HCEC 1CT (cell line): ENCODE results near the gene RAB2B.
"Not testable (repeated sequence)": the region's sequence is repeated elsewhere in the genome, so short reads cannot be mapped to it uniquely, and the experiment has no call there.

Experiments used
- DNase-seq: peaks from one replicate; pipeline ENCODE4 v3.0.0-alpha.2; 2017

The RAB2B gene

DNA sequence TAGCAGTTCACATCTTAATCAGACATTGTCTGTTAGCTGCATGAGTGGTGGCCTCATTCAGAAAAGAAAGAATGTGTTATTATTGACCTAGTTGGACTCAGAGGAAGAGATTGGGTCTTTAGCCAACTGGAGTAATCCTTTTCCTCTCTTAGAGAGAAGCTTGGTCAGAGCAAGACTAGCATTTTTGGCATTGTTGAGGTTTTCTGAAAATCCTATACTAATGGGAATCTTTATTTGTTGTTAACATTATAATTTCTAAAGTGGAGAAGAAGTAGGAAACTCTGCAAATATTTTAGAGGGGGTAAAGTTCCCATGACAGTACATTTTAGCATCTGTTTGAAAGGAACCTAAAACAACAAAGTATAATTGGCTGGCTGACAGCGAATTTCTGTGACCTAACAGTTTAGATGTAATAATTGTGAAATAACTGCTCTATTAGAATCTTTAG, 9.9 kb upstream of the RAB2B start:
- peak; percentile 59 for DNase-seq

DNA sequence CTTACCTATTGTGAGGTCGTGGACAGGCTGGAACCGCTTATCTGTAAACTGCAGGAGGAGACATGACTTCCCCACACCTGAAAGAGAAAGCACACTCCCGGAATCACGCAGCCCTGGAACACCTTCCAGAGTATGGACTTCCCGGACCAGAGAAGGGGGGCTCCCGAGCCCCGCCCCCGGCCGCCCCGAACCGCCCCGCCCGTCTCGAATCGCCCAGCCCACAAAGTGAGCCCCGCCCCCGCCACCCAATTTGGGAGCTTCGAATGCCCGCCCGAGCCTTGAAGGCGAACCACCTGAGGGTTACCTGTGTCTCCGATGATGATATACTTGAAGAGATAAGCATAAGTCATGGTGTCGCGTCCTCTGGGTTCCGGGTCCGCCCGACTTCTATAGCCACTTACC, 235 bp downstream of the RAB2B start:
- no peak for DNase-seq

DNA sequence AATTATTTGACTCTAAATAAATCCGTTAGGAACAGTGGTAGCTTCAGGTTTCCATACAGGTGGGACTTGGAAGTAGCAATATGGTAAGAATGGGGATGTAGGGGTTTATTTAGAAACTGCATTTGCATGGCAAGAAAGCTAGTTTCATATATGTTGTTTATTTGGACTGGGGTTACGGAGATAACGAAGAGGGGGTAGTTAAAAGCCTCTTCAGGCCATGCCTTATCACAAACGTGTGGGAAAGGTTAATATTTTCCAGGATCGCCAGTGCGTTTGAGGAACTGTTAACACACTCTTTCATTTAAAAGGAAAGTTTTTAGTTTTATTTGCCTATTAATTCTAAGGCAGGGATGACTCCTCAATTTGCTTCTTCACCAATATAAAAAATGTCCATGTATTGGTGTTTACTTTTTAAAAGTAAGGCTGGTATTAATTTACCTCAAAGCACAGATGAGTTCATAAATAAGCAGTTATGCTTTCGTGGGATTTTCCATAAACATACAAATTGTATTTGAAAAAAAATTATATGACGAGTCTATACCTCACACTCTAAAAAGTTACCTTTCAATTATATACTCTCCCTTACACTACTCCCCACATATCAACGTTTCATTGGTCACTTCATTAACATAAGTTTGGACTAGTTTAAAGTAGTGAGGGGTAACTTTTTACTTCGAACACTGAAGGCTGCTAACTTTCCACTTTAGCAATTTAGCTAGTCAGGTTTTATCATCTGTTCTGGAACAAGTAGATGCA, 814 bp downstream of the RAB2B start:
- DNase-seq = no peak

DNA sequence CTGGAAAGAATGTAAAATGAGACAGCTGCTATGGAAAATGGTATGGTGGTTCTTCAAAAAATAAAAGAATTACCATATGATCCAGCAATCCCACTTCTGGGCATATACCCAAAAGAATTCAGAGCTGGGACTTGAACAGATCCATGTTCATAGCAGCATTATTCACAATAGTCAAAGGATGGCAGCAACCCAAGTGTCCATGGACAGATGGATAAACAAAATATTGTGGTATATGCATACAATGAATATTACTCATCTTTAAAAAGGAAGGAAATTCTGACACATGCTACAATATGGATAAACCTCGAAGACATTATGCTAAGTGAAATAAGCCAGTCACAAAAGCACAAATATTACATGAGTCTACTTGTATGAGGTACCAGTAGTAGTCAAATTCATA, 9.1 kb downstream of the RAB2B start:
- DNase-seq = peak; percentile 96

DNA sequence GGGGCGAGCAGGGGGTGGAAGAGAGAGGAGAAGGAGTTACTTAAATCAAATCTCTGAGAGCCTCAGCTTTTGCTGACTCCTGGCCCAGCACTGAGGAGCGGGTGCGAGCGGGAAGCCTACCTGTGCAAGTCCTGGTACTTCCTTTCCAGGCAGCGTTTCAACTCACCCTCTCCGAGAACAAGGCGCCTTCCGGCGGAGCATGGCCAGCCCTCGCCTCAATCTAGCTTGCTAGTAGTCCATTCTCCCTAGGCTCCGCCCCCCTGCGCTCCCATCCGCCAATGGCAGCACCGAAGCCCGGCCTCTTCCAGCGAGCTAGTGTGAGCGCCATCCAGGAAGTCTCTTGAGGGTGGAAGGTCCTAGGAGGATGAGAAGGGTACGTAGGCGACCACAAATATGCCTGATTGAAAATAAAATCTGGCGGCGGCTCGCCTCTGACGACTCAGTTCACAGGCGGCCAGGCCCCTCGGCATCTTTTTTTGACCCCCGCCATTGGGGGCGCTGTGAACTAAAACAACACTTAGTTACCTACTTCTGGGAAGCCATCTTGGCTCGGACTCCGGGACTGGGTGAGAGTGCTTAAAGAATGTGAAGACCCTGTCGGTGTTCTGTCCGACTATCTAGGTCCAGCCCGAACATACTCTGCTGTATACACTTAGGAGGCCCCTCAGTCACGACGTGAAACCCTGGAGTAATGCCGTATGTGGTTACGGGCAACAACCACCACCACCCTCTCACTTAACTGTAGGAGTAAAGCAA, 20.7 kb downstream of the RAB2B start, which contains the start of gene CHD8:
TSS of gene CHD8 (minus strand) at position 212 of the 756 bp plus-strand sequence. CDS start 24,480 bp downstream, outside the sequence.
- peak; percentile 100 for DNase-seq

DNA sequence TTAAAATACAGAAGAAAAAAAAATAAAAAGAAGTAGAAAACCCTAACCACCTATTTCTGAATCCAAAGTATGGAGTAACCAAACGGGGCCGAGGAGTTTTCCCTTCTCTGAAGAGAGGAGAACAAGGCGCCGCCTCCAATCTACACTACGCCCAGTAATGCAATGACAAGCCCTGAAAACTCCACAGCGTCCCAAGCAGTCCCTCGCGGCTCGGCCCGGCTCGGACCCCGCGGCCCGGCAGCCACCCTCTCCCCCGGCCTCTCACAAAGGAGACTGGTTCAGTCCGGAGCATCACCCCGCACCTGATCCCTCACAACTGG, 21.2 kb downstream of the RAB2B start:
- DNase-seq = peak; percentile 31

DNA sequence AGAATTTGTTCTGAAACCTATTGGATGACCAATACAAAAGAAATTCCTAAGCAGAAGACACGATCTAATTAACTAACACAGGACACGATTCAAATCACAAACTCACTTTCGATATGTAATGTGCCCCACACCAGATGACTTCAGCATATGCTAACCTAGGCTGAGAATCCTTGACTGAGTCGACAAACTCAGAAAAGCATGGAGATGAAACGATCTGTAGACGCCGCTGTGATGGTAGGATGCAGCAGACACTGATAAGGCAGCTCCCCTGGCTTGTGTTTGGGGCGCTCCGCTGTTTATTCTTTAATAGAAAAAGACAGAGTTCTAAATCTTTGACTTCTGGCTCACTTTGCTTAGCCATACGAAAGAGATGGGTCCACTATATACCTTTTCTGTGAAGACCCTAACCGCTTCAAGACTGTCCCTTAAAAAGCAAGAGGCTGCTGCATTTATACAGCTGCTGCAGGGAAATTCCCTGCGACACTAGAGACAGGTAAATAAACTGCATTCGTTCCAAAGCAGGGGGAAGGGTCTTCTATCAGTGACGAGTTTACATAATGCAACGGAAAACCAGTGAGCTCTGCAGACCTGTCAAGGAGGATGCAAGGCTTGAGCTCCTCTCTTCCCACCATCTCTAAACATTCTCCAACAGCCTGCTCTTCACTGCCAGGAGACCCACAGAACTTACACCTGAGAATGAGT, 21.8 kb downstream of the RAB2B start:
- no peak for DNase-seq

DNA sequence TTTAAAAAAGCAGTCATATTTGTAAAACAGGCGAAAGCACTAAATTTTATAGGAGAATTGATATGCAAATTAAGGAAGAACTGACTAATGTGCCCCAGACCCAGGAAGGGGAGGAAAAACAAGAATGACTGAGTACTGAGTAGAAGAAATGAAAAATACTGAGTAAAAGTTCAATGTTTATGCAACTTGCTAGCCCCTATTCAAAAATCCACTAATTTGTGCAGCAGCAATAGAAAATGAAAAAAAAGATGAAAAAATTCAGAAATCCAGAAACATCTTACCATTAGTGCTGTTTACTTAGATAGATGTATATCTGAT, 26.9 kb downstream of the RAB2B start:
- DNase-seq = no peak

DNA sequence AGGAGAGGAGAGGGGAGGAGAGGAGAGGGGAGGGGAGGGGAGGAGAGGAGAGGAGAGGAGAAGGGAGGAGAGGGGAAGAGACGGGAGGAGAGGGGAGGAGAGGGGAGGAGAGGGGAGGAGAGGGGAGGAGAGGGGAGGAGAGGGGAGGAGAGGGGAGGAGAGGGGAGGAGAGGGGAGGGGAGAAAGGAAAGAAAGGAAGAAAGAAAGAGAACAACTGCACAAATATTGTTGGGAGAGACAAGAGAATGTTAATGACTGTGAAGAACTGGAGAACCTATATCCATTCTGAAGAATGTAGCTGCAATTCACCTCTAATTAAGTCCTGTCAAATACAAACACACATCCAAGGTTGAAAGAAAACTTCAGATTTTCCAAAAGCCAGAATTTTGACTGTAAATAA, 34.1 kb downstream of the RAB2B start:
- not testable (repeated sequence) for DNase-seq

DNA sequence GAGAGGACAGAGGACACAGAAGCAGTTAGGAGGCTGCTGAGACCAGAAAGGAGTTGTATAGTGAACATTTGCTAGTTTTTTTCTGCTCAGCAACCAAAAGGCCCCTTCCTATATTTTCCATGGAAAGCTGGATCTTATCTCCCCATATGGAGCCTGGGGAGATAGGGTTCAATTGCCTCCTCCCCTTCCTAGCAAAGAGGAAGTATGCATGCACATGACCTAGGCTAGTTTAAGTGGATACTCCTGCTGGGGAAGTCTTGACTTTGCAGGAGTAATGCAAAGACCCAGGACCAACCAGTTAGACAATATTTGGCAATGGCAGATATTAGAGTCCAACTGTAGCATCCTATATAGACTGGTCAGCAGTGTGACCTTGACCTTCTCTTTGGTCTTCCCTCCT, 35.9 kb downstream of the RAB2B start:
- peak; percentile 5 for DNase-seq

DNA sequence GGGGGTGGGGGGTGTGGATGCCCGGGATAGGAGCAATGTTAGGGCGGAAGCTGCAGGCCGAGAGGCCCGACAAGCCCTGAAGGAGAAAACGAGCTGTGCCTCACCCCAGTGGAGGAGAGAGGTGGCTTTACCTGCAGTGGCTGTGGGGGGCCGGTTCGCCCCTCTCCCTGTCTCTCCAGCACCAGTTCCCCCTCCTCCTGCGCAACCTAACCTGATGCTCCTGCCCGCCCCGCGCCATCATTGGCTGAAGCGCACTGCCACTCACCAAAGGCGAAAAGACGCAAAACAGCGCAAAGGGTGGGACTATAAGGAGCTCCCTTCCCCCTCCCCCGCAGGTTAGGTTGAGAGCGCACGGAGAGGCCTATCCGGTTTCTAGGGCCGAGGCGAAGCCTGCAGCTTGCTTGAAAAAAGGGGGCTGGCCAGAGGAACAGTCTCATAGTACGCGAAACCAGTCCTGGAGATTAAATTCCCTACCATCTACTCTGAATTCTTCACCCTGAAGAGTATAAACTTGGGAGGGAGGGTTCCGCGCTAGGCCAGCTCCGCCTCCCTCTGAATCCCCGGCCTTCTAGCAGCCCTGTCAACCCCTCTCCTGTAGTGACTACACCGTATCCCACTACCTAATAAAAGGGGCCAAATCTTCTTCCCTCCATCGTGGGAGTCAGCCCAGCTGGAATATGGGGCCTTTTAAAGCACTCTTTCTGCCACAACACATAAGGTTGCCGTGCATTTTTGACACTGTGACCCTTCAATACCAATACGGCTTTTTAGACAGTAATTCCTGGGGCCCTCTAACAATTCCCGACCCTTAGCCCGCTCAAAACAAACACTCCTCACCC, 39.5 kb downstream of the RAB2B start:
- peak; percentile 97 for DNase-seq

DNA sequence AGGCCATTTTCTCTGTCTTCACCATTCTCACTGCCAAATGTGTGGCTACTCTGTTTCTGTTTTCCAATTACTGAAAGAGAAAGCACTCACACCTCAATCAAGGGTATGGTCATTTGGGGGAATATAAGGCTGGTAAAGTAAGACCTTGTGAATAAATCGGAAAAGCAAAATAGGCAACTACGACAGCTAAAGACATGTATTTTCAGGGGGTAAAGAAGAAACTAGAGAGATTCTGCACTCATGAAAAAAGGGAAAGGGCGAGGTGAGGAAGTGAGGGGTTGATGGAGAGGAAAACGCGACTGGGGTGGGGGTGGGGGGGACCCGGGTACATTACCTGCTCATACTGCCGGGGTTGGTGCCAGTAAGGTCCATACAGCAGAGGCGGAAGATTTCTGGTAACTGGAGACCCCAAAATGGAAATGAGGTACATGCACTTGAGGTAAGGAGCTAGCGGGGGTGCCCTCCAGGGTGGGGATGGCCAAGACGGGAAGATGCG, 40.1 kb downstream of the RAB2B start:
- peak; percentile 2 for DNase-seq

DNA sequence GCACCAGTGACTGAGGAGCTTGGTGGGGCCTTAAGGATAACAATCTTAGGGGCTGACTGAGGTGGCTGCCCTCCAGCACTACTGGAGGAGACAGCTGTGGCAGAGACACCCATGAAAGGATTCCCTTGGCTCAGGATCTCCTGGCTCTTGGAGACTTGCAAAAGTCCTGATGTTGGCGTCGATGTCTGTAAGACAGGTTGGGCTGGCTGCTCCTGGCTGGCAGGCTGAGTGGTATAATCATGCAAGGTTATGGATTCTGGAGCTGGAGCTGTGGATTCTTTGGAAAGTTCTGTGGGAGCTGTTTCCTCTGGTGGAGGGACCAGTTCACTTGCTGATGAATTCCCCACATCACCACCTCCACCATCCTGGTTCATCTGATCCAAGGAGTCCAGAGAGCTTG, 45.6 kb downstream of the RAB2B start:
- no peak for DNase-seq

DNA sequence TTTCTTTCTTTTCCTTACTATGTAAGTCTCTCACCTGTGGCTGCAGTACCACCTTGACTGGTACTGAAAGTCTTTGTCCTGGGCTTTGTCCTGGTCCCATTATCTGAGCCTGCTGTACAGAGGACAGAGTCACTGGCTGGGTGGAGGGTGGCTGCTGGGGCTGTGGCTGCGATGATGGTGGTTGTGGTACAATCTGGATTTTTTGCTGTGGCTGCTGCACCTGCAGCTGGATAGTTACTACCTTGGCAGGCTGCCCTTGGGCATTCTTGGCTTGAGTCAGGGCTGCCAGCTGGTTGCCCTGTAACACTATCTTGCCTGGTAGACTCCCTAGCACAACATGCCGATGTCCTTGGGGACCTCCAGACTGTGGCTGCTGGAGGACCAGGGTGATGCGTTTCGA, 47.8 kb downstream of the RAB2B start:
- DNase-seq = no peak

DNA sequence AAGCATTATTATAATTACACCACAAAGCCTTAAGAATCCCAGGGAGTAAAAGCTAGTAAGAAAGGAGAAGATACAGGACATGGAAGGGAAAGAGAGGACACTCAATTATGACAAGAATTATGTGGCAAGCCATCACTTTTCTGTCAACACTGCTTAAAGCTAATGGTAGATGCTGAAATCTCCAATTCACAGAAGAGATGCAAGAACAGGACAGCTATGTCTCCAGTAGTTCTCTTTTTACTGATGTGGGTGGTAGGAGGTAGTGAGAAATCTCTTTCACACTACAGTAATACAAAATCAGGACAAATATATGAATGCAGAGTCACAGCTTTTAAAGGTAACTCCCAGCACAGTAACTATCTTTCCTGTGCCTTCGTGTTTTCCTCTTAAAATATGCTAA, 50.1 kb downstream of the RAB2B start:
- DNase-seq = no peak

DNA sequence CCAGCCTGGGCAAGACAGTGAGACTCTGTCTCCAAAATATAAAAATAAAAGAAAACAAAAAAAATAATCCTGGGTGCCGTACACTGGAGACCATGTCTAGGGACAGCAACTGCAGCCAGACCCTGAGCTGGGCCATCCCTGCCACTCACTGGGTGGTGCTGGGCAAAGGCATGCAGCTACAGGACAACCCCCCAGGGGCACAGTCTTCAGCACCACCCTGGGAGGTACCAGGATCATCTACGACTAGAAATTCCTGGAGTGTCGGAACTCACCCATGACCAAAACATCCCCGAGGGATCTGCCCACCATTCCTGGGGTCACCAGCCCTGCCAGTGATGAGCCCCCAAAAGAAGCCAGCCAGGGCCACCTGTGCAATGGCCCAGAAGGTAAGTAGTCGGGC, 57.2 kb downstream of the RAB2B start:
- no peak for DNase-seq

DNA sequence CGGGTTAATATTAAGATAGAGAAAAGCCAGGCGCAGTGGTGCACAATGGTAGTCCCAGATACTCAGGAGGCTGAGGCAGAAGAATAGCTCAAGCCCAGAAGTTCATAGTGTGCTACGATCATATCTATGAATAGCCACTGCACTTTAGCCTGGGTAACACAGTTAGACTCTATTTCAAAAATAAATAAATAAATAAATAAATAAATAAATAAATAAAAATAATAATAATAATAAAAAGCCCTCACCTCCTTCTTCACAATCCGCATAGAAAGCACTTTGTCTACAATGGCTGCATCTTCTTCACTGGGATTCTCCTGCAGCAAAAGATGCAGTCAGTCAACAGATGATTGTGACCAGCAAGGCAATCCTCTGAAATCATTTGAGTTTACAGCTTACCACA, 61.4 kb downstream of the RAB2B start:
- no peak for DNase-seq

DNA sequence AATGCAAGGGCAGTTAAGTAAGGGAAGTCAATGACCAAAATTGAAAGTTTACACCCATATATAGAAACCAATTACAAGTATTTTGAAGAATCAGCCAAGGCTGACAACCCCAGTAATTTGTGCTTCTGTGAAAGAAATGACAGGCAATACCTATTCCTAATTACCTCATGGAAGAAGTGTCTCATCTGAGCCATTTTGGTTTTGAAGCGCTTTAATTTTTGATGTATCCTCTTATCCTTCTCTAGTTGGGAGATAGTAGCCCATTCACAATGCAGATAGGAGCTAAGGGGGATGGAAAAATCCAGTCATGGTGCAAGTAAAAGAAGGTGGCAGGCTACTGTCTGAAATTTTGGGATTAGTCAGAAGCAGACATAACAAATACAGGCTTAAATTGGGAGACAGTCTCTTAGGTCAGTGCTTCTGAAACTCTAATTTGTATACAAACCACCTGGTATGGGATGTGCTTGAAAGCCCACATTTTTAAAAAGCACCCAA, 62.6 kb downstream of the RAB2B start:
- no peak for DNase-seq
